K562 (cell line): ENCODE results near the gene ATPAF2.

Experiments
- ATF7 ChIP-seq: fragments of 450-650 bp; IDR thresholded peaks from 2 replicates; pipeline ENCODE4 v1.7.1; 2014; ENCODE audit warnings: mild to moderate bottlenecking, moderate library complexity
- CTCF ChIP-seq, 3 experiments: IDR thresholded peaks in 2 of 3; conservative IDR thresholded peaks in 1 of 3; 2 replicates each; pipeline ENCODE4 v1.5.1; 2011 to 2012; ENCODE audit warnings: low read length in 3 of 3, mild to moderate bottlenecking in 3 of 3, control low read depth in 2 of 3, improper control_type of control experiment in 1 of 3, inconsistent platforms in 1 of 3, low read depth in 1 of 3, mixed read lengths in 1 of 3, moderate library complexity in 1 of 3; ENCODE audit not compliant: insufficient read depth in 2 of 3
- KLF10 ChIP-seq: fragments of 250-450 bp; sonication (Bioruptor Pico); IDR thresholded peaks from 2 replicates; pipeline ENCODE4 v1.6.1; 2021; ENCODE audit warnings: matching md5 sums
- RAD51 ChIP-seq: fragments of 450-650 bp; IDR thresholded peaks from 2 replicates; pipeline ENCODE4 v1.7.1; 2016; ENCODE audit warnings: low read depth, mild to moderate bottlenecking, borderline replicate concordance
- TARDBP ChIP-seq: fragments of 450-650 bp; IDR thresholded peaks from 2 replicates; pipeline ENCODE4 v1.6.1; 2016

- TF ChIP-seq RAD51 = no peak
- no peak for TF ChIP-seq CTCF (IDR thresholded peaks at IDR 0.05 in 2 of 3, conservative IDR thresholded peaks at IDR 0.05 in 1 of 3; ENCODE audit: insufficient read depth in 2 of 3, low read depth in 1 of 3, low read length in 3 of 3)
- TF ChIP-seq KLF10 (CRISPR knock-in tag) = no peak
- TF ChIP-seq TARDBP = no peak
- TF ChIP-seq ATF7 = no peak
Observed at GRCh38 chr17:17989618-17990017, 49.4 kb downstream of the ATPAF2 start.
